Thoracic aorta (tissue), 2 donors: ENCODE data around the gene MARCKSL1. TPM values are rescaled to one million over a fixed set of nuclear protein-coding genes. Genes with fewer than 3 reads are reported as not detected.

ENCODE experiments used
- ATAC-seq: fragments of 150-250 bp; one replicate; pipeline ENCODE4 v1.8.0; 2017; ENCODE audit warnings: low read depth; ENCODE audit not compliant: insufficient number of reproducible peaks, low FRiP score
- DNase-seq: peaks from one replicate; pipeline ENCODE4 v3.0.0-alpha.2; 2020; ENCODE audit warnings: low spot score
- H3K27ac ChIP-seq, 2 donors: fragments of 200-600 bp; sonication (generic); 1 replicate in 1 of 2; 2 replicates in 1 of 2; pipeline ENCODE4 v1.5.1; 2016; ENCODE audit warnings: mild to moderate bottlenecking in 2 of 2, moderate library complexity in 2 of 2
- H3K27me3 ChIP-seq: fragments of 200-600 bp; sonication (generic); replicated peaks from 2 replicates; pipeline ENCODE4 v1.6.0; 2016; ENCODE audit warnings: mild to moderate bottlenecking; ENCODE audit not compliant: insufficient read depth
- H3K36me3 ChIP-seq: fragments of 200-600 bp; sonication (generic); one replicate; pipeline ENCODE4 v1.5.1; 2016
- H3K4me1 ChIP-seq, 2 donors: fragments of 200-600 bp; sonication (generic); 1 replicate in 1 of 2; 2 replicates in 1 of 2; pipeline versions ENCODE4 v1.5.1 to v1.6.0; 2016; ENCODE audit warnings: low read depth in 2 of 2, mild to moderate bottlenecking in 1 of 2; ENCODE audit not compliant: control insufficient read depth in 1 of 2
- H3K4me3 ChIP-seq: fragments of 200-600 bp; sonication (generic); 2 replicates; pipeline ENCODE4 v1.5.1; 2016; ENCODE audit warnings: mild to moderate bottlenecking
- H3K9me3 ChIP-seq: fragments of 200-600 bp; sonication (generic); 2 replicates; pipeline ENCODE4 v1.5.1; 2016
- CTCF ChIP-seq: fragments of 200-600 bp; sonication (generic); IDR thresholded peaks from one replicate; pipeline ENCODE4 v1.5.1; 2019; ENCODE audit warnings: antibody characterized with exemption
- total RNA-seq, 2 donors: library from RNA; depleted of rRNA; stranded (reverse); fragments of >200 nt; gene quantifications; one replicate each; pipeline versions ENCODE4 v1.1.0 to v1.2.3, GENCODE V29; 2016

Gene MARCKSL1
- total RNA-seq, 2 donors from 2014 or later, result 3.7 to 10.9 TPM

DNA sequence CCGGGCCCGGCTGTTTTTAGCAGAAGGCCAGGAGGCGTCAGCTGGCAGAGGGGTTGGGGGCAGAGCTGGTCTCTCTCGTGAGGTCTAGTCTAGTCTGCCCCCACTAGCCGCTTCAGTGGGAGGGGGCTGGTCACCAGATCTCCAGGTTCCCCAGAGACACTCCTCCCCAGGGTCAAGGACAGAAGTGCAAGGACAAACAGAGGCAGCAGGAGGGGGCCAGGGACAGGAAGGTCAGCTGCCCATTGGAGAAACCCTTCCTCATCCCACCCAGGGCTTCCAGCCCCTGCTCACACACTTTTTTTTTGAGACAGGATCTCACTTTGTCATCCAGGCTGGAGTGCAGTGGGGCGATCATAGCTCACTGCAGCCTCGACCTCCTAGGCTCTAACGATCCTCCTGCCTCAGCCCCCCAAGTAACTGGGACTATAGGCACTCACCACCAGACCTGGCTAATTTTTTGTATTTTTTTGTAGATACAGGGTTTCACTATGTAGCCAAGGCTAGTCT lies 16.3 kb upstream of the MARCKSL1 start:
- Histone ChIP-seq H3K27me3 (no peaks in the 10 kb centered on the region), H3K4me3 (peak overlapping the region; percentile 77), H3K9me3 (no peaks in the 10 kb centered on the region), H3K27ac (peak overlapping the region; percentile 70 to 83), H3K4me1 (peaks cover 13 to 29% of the 10 kb centered on the region in 2 donors), H3K36me3 (no peaks in the 10 kb centered on the region)
- DNase-seq (no peak), ATAC-seq (no peak)
- TF ChIP-seq CTCF, result no peak

- DNase-seq (peak; percentile 77), ATAC-seq (peak; percentile 85)
- Histone ChIP-seq H3K27me3 (no peaks in the 10 kb centered on the region), H3K4me1 (peaks cover 13 to 29% of the 10 kb centered on the region in 2 donors), H3K4me3 (peak overlapping the region; percentile 77), H3K27ac (peak overlapping the region; percentile 70 to 83), H3K36me3 (no peaks in the 10 kb centered on the region), H3K9me3 (no peaks in the 10 kb centered on the region)
- TF ChIP-seq CTCF, result no peak
Measured at GRCh38 chr1:32351399-32352238, 15.6 kb upstream of the MARCKSL1 start.

- peak overlapping the region; percentile 77 for H3K4me3 ChIP-seq
- H3K9me3 ChIP-seq, result no peaks in the 10 kb centered on the region
- no peaks in the 10 kb centered on the region for H3K27me3 ChIP-seq
- H3K4me1 ChIP-seq, result peaks cover 13 to 29% of the 10 kb centered on the region in 2 donors
- peak; percentile 65 for TF ChIP-seq CTCF
- peak overlapping the region; percentile 47 to 70 for H3K27ac ChIP-seq
- peak; percentile 43 for DNase-seq
- ATAC-seq, result peak; percentile 42
- no peaks in the 10 kb centered on the region for H3K36me3 ChIP-seq
Measured at GRCh38 chr1:32350785-32351398, 14.9 kb upstream of the MARCKSL1 start.

- Histone ChIP-seq H3K9me3 (no peaks in the 10 kb centered on the region), H3K27me3 (no peaks in the 10 kb centered on the region), H3K36me3 (no peaks in the 10 kb centered on the region), H3K4me3 (no peak overlapping the region), H3K4me1 (peaks cover 13 to 27% of the 10 kb centered on the region in 2 donors), H3K27ac (no peak overlapping the region)
- no peak for TF ChIP-seq CTCF
- ATAC-seq (no peak), DNase-seq (no peak)
Measured at GRCh38 chr1:32349211-32349708, 13.2 kb upstream of the MARCKSL1 start.

- ATAC-seq (no peak), DNase-seq (no peak)
- no peak for TF ChIP-seq CTCF
- Histone ChIP-seq H3K4me1 (peaks cover 0 to 4% of the 10 kb centered on the region in 2 donors), H3K27me3 (no peaks in the 10 kb centered on the region), H3K9me3 (no peaks in the 10 kb centered on the region), H3K27ac (no peak overlapping the region), H3K4me3 (no peak overlapping the region), H3K36me3 (no peaks in the 10 kb centered on the region)
Measured at GRCh38 chr1:32346532-32347157, 10.6 kb upstream of the MARCKSL1 start.
